ENCODE data around the gene DCK. TPM values are rescaled to one million over a fixed set of nuclear protein-coding genes. Genes with fewer than 3 reads are reported as not detected.

The DCK gene
- total and polyA plus RNA-seq, 9 of the 15 experiments (the other 6 are each of a cell fraction or from before 2014, with no cell fraction given) = 11.3 to 25.8 (median 19.6) TPM

GRCh38 chr4:70993181-70994068 lies at the start of gene DCK (continued):
- TF ChIP-seq, protein P1, sequence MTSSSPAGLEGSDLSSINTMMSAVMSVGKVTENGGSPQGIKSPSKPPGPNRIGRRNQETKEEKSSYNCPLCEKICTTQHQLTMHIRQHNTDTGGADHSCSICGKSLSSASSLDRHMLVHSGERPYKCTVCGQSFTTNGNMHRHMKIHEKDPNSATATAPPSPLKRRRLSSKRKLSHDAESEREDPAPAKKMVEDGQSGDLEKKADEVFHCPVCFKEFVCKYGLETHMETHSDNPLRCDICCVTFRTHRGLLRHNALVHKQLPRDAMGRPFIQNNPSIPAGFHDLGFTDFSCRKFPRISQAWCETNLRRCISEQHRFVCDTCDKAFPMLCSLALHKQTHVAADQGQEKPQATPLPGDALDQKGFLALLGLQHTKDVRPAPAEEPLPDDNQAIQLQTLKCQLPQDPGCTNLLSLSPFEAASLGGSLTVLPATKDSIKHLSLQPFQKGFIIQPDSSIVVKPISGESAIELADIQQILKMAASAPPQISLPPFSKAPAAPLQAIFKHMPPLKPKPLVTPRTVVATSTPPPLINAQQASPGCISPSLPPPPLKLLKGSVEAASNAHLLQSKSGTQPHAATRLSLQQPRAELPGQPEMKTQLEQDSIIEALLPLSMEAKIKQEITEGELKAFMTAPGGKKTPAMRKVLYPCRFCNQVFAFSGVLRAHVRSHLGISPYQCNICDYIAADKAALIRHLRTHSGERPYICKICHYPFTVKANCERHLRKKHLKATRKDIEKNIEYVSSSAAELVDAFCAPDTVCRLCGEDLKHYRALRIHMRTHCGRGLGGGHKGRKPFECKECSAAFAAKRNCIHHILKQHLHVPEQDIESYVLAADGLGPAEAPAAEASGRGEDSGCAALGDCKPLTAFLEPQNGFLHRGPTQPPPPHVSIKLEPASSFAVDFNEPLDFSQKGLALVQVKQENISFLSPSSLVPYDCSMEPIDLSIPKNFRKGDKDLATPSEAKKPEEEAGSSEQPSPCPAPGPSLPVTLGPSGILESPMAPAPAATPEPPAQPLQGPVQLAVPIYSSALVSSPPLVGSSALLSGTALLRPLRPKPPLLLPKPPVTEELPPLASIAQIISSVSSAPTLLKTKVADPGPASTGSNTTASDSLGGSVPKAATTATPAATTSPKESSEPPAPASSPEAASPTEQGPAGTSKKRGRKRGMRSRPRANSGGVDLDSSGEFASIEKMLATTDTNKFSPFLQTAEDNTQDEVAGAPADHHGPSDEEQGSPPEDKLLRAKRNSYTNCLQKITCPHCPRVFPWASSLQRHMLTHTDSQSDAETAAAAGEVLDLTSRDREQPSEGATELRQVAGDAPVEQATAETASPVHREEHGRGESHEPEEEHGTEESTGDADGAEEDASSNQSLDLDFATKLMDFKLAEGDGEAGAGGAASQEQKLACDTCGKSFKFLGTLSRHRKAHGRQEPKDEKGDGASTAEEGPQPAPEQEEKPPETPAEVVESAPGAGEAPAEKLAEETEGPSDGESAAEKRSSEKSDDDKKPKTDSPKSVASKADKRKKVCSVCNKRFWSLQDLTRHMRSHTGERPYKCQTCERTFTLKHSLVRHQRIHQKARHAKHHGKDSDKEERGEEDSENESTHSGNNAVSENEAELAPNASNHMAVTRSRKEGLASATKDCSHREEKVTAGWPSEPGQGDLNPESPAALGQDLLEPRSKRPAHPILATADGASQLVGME (CRISPR knock-in tag; IDR thresholded peaks at IDR 0.05) = no peak
- TF ChIP-seq, protein P2, sequence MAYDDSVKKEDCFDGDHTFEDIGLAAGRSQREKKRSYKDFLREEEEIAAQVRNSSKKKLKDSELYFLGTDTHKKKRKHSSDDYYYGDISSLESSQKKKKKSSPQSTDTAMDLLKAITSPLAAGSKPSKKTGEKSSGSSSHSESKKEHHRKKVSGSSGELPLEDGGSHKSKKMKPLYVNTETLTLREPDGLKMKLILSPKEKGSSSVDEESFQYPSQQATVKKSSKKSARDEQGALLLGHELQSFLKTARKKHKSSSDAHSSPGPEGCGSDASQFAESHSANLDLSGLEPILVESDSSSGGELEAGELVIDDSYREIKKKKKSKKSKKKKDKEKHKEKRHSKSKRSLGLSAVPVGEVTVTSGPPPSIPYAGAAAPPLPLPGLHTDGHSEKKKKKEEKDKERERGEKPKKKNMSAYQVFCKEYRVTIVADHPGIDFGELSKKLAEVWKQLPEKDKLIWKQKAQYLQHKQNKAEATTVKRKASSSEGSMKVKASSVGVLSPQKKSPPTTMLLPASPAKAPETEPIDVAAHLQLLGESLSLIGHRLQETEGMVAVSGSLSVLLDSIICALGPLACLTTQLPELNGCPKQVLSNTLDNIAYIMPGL (CRISPR knock-in tag; IDR thresholded peaks at IDR 0.05) = no peak; the same call in 1 of the 2 replicates
- TF ChIP-seq, protein P3, sequence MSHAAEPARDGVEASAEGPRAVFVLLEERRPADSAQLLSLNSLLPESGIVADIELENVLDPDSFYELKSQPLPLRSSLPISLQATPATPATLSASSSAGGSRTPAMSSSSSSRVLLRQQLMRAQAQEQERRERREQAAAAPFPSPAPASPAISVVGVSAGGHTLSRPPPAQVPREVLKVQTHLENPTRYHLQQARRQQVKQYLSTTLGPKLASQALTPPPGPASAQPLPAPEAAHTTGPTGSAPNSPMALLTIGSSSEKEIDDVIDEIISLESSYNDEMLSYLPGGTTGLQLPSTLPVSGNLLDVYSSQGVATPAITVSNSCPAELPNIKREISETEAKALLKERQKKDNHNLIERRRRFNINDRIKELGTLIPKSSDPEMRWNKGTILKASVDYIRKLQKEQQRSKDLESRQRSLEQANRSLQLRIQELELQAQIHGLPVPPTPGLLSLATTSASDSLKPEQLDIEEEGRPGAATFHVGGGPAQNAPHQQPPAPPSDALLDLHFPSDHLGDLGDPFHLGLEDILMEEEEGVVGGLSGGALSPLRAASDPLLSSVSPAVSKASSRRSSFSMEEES (CRISPR knock-in tag; IDR thresholded peaks at IDR 0.05) = peak; percentile 84
- TF ChIP-seq, protein P4, sequence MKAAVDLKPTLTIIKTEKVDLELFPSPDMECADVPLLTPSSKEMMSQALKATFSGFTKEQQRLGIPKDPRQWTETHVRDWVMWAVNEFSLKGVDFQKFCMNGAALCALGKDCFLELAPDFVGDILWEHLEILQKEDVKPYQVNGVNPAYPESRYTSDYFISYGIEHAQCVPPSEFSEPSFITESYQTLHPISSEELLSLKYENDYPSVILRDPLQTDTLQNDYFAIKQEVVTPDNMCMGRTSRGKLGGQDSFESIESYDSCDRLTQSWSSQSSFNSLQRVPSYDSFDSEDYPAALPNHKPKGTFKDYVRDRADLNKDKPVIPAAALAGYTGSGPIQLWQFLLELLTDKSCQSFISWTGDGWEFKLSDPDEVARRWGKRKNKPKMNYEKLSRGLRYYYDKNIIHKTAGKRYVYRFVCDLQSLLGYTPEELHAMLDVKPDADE (conservative IDR thresholded peaks at IDR 0.05; ENCODE audit: control insufficient read depth, low read depth, low read length) = peak; percentile 39; the same call in 1 of the 2 replicates
- TF ChIP-seq, protein P5, sequence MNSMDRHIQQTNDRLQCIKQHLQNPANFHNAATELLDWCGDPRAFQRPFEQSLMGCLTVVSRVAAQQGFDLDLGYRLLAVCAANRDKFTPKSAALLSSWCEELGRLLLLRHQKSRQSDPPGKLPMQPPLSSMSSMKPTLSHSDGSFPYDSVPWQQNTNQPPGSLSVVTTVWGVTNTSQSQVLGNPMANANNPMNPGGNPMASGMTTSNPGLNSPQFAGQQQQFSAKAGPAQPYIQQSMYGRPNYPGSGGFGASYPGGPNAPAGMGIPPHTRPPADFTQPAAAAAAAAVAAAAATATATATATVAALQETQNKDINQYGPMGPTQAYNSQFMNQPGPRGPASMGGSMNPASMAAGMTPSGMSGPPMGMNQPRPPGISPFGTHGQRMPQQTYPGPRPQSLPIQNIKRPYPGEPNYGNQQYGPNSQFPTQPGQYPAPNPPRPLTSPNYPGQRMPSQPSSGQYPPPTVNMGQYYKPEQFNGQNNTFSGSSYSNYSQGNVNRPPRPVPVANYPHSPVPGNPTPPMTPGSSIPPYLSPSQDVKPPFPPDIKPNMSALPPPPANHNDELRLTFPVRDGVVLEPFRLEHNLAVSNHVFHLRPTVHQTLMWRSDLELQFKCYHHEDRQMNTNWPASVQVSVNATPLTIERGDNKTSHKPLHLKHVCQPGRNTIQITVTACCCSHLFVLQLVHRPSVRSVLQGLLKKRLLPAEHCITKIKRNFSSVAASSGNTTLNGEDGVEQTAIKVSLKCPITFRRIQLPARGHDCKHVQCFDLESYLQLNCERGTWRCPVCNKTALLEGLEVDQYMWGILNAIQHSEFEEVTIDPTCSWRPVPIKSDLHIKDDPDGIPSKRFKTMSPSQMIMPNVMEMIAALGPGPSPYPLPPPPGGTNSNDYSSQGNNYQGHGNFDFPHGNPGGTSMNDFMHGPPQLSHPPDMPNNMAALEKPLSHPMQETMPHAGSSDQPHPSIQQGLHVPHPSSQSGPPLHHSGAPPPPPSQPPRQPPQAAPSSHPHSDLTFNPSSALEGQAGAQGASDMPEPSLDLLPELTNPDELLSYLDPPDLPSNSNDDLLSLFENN (IDR thresholded peaks at IDR 0.05; ENCODE audit: low read depth in 2 of 2, low read length in 2 of 2) = no peak
- TF ChIP-seq HNRNPLL (IDR thresholded peaks at IDR 0.05; ENCODE audit: low read depth, low read length, poor library complexity, severe bottlenecking) = peak; percentile 70
- TF ChIP-seq TARDBP (IDR thresholded peaks at IDR 0.05) = 0 out of 2 replicates have a peak, but pooled peaks have one; percentile 24
- TF ChIP-seq SIX5 (IDR thresholded peaks at IDR 0.05; ENCODE audit: borderline replicate concordance in 1 of 2, insufficient read depth in 1 of 2, low read depth in 1 of 2, low read length in 2 of 2) = no peak
- no peak for TF ChIP-seq ZNF780A (CRISPR knock-in tag; IDR thresholded peaks at IDR 0.05)
- no peak for TF ChIP-seq HNRNPUL1 (IDR thresholded peaks at IDR 0.05; ENCODE audit: low read length)
